GM13977 (cell line): ENCODE results near the gene ADD3.

Experiments used
- DNase-seq: peaks from one replicate; pipeline ENCODE4 v3.0.0; 2012; ENCODE audit warnings: low spot score
- CTCF ChIP-seq: IDR thresholded peaks from 2 replicates; pipeline ENCODE4 v1.5.1; 2012; ENCODE audit warnings: mild to moderate bottlenecking, control low read depth; ENCODE audit not compliant: insufficient read depth; ENCODE audit errors: extremely low read depth, missing control alignments
- in situ Hi-C: fragments of 300-500 bp; cut with MboI; formaldehyde crosslinking; loops from one replicate; pipeline ENCODE4 v1.12.0; 2022; ENCODE audit warnings: low sequenced_read_pairs, low pct_unique_long_range_greater_than_20kb, mixed read lengths, inconsistent platforms; ENCODE audit not compliant: unreplicated experiment

Gene ADD3

GRCh38 chr10:109963439-109963838 is 44.3 kb upstream of the ADD3 start:
- no peak for DNase-seq

GRCh38 chr10:109964318-109964717 is 43.5 kb upstream of the ADD3 start:
- TF ChIP-seq CTCF, result no peak
- in situ Hi-C loops, result no loop called here
- DNase-seq, result no peak

More at GRCh38 chr10:109963439-109963838, 44.3 kb upstream of the ADD3 start:
- in situ Hi-C loops, result no loop called here
- no peak for TF ChIP-seq CTCF

- no peak for TF ChIP-seq CTCF
- DNase-seq, result no peak
- in situ Hi-C loops, result no loop called here
Measured at GRCh38 chr10:109966961-109967738, 40.6 kb upstream of the ADD3 start.

GRCh38 chr10:109967739-109968088 is 40.1 kb upstream of the ADD3 start:
- DNase-seq, result no peak
- TF ChIP-seq CTCF, result no peak
- in situ Hi-C loops, result no loop called here

GRCh38 chr10:109968953-109969759 is 38.6 kb upstream of the ADD3 start:
- in situ Hi-C loops, result no loop called here
- no peak for DNase-seq
- TF ChIP-seq CTCF, result no peak

- no peak for TF ChIP-seq CTCF
- in situ Hi-C loops, result no loop called here
- DNase-seq, result no peak
Measured at GRCh38 chr10:109969760-109970346, 37.9 kb upstream of the ADD3 start.
